GM12892 (cell line): ENCODE measurements around the gene SLC32A1.
A peak's percentile ranks its signal among the peaks of the same experiment; 100 is the strongest.

ENCODE experiments used
- DNase-seq: peaks from one replicate; pipeline ENCODE4 v3.0.0; 2011; ENCODE audit not compliant: insufficient read length
- FAIRE-seq: peaks from 2 replicates; lab custom pipeline; 2011; peaks lifted over from hg19 to GRCh38; lab: Jason Lieb, UNC
- POLR2A ChIP-seq: IDR thresholded peaks from 2 replicates; pipeline ENCODE4 v1.6.1; 2011; ENCODE audit warnings: low read depth, low read length, control low read depth
- POLR2AphosphoS5 ChIP-seq: IDR thresholded peaks from 2 replicates; pipeline ENCODE4 v1.6.1; 2011; ENCODE audit warnings: low read depth, low read length, control low read depth
- TAF1 ChIP-seq: IDR thresholded peaks from 2 replicates; pipeline ENCODE4 v1.6.1; 2011; ENCODE audit warnings: low read depth, mild to moderate bottlenecking, control low read depth, low read length, borderline replicate concordance

The SLC32A1 gene

DNA sequence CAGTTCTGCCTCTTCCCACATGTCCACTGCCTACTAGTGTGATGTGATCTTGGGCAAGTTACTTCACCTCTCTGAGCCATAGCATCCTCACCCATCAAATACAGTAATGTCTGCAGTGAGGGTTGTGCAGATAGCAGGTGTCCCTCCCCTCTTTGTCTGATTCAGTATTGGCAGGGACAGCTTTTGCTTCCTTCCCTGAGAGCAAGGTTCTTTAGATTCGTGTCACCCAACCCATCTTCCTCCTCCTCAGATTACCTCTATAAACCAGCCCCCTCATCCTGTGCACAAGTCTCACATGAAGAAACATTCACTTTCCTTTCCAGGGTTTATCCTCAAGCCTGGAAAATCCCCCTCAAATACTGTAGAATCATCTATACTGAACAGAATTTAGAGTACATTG lies 39.3 kb downstream of the SLC32A1 start:
- TF ChIP-seq TAF1 (no peak), POLR2AphosphoS5 (no peak), POLR2A (no peak)
- FAIRE-seq: no peak
- DNase-seq: no peak

DNA sequence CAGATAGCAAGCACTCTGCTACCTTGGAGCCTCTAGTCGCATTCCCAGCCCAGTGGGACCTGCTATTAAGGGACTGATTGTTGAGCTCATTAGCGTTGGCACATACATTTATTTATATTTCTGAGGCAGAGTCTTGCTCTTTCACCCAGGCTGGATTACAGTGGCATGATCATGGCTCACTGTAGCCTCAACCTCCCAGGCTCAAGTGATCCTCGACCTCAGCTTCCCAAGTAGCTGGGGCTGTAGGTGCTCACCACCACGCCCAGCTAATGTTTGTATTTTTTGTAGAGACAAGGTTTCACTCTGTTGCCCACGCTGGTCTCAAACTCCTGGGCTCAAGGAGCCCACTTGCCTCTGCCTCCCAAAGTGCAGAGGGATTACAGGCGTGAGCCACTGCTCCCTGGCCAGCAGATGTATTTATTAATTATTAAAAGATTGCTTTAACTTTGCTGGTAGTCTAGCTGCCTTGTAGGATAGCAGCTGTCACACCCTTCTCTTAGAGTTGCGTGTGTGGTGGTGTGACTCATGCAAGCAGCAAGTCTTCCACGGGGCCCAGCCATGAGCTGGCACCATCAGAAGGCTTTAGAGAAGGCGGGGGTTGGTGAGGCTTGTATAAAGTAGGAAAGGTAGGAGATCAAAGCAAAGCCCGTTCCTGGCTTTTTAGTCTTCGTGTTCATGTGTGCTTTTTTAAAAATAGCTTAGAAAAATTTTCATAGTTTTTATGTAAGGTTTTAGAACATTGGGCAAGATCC lies 40.5 kb downstream of the SLC32A1 start:
- FAIRE-seq (no peak), DNase-seq (no peak)
- TF ChIP-seq TAF1 (no peak), POLR2A (no peak), POLR2AphosphoS5 (no peak)

DNA sequence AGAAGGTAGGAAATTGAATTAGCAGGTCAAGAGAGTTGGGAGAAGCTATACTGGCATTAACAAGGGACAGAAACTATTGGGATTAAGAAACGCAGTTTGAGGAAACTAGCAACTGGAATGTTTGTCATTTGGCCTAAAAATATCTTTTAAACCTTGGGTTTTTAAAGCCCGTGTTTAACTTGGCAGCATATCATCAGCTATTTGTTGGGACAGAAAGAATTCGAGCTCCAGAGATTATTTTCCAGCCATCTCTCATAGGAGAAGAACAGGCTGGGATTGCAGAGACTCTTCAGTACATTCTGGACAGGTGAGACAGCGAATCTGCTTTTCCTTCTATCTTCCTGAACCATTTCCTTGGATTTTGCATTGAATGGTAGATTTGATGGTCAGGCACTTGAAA lies 41.8 kb downstream of the SLC32A1 start:
- peak; percentile 5 for FAIRE-seq
- no peak for TF ChIP-seq POLR2AphosphoS5
- no peak for TF ChIP-seq POLR2A
- no peak for TF ChIP-seq TAF1
- no peak for DNase-seq

DNA sequence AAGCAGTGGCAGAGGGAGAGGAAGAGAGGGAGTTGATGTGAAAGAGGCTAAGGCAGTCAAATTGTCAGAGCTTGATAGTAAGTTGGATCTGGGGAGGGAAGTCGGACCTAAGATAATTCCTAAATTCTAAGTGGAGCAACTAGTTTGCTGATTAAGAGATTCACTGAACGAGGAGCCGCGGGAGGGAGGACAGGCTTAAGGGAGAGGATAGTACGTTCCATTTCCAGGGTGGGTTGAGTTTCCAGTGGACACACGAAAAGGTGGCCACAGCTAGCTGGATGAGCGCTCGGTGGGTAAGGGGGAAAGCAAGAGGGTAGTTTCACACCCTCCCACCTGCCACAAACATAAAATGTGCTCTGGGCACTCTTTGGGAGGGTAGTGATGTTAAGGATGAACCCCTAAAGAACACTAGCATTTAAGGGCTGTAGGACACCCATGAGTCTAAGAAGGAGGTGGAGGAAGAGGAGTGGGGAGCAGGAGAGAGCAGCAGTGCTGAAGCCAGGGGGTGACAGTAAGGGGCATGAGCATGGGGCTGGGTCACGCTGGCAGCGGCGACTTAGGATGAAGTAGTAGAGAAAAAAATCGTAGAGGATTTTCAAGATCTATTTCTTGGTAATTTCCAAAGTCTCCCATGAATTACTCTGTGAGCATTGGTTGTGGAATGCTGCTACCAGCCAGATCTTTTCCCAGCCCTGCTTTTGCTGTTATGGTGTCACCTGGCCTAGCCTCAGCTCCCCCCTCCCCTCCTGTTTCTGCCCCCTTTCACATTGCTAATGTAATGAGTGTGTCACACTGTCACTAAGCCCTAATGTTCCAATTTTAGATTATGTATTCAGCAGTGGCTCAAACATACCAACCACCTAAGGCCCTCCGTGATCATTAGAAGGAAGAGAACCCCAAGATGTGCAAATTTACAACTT lies 45.4 kb downstream of the SLC32A1 start:
- DNase-seq (no peak), FAIRE-seq (no peak)
- TF ChIP-seq POLR2AphosphoS5: no peak
- TF ChIP-seq POLR2A: no peak
- no peak for TF ChIP-seq TAF1

DNA sequence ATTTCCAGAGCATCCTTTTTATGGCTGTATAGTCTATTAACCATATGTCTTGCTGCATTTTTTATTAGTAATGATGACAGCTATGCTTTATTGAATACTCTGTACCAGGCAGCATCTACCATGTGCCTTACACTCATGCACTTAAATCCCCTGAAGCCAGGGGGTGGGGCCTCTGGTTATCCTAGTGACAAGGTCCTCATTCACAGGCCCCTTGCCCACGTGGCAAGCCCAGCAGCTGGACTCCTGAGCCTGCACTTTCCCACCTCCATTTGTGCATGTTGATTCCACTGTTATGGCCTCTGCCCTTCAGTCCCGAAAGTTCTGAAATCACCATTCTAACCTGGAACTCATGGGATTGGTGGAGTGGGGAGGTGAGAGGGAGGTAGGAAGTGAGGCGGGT lies 46.3 kb downstream of the SLC32A1 start:
- TF ChIP-seq TAF1 (no peak), POLR2AphosphoS5 (no peak), POLR2A (no peak)
- FAIRE-seq (no peak), DNase-seq (no peak)

DNA sequence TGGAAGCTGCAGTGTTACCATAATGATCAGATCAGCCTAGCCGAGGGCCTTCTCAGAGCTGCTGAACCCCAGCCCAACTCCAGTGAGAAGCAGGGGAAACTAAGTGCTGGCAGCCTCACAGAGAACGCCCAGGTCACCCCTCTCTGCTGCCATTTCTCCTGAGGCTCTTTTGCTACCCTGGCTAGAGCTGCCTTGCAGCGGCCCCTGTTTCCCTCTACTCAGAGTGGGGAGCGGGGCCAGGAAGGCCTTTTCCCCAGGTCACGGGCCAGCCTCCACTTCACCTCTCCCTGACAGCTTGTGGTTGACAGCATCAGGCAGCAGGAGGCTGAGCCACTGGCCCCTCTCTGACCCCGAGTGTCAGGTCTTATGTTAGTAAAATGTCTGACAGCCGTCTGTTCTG lies 46.7 kb downstream of the SLC32A1 start:
- FAIRE-seq (no peak), DNase-seq (no peak)
- no peak for TF ChIP-seq TAF1
- no peak for TF ChIP-seq POLR2A
- TF ChIP-seq POLR2AphosphoS5: no peak

DNA sequence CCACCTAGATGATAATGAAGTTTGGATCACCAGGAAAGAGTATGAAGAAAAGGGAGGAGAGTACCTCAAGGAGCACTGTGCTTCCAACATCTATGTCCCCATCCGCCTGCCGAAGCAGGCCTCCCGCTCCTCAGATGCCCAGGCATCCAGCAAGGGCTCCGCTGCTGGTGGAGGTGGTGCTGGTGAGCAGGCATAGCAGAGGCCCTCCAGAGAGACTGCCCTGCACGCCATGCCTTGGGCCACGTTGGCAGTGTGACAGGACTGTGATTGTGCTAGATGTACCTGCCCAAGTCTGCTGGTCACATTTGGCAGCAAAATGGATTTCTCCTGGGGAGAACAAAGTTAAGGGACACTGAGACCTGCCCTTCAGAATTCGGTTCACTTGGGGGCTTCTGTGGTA lies 47.3 kb downstream of the SLC32A1 start:
- DNase-seq (no peak), FAIRE-seq (no peak)
- TF ChIP-seq POLR2A: no peak
- TF ChIP-seq POLR2AphosphoS5: no peak
- no peak for TF ChIP-seq TAF1

DNA sequence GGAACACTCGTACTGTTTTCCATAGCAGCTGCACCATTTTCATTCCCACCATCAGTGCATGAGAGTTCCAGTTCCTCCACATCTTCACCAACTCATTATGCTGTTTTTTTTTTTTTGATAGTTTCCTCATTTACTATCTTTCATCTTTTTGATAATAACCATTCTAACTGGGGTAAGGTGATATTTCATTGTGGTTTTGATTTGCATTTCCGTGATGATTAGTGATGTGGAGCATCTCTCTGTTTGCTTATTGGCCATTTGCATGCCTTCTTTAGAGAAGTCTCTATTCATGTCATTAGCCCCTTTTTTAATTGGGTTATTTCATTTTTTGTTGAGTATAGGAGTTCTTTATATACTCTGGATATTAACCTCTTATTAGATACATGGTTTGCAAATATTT lies 49.9 kb downstream of the SLC32A1 start:
- no peak for FAIRE-seq
- no peak for DNase-seq
- TF ChIP-seq POLR2A (no peak), TAF1 (no peak), POLR2AphosphoS5 (no peak)

DNA sequence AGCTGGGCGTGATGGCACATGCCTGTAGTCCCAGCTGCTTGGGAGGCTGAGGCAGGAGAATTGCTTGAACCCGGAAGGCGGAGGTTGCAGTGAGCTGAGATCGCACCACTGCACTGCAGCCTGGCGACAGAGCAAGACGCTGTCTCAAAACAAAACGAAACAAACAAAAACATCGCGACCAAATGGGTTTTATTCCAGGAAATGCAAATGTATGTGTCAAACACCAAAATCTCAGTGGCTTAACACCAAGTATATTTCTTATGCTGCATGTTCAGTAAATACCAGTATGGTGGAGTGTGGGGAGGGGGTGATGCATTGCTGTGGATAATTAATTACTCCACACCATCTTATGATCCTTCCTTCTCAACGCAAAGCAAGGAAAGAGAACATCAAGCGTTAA lies 52.1 kb downstream of the SLC32A1 start:
- TF ChIP-seq TAF1: no peak
- TF ChIP-seq POLR2AphosphoS5: no peak
- no peak for TF ChIP-seq POLR2A
- DNase-seq: no peak
- peak; percentile 71 for FAIRE-seq
